ENCODE measurements around the gene MRNIP. TPM values are rescaled to one million over a fixed set of nuclear protein-coding genes. Genes with fewer than 3 reads are reported as not detected.

MRNIP gene
- total RNA-seq, 1 donor from 2014 or later, result 60.2 TPM

GRCh38 chr5:179882338-179882737 lies 23.7 kb upstream of the MRNIP start:
- no peak overlapping the region for H3K27ac Mint-ChIP-seq (ENCODE audit: unreplicated experiment)
- no peak for DNase-seq
- no peak for TF ChIP-seq CTCF (IDR thresholded peaks at IDR 0.05; ENCODE audit: partially characterized antibody, unreplicated experiment)
- peaks cover 58% of the 10 kb centered on the region for H3K36me3 Mint-ChIP-seq (ENCODE audit: unreplicated experiment)
- peaks cover 6% of the 10 kb centered on the region for H3K27me3 Mint-ChIP-seq (ENCODE audit: unreplicated experiment)
- peaks cover 11% of the 10 kb centered on the region for H3K9me3 Mint-ChIP-seq (ENCODE audit: unreplicated experiment)
- H3K4me1 Mint-ChIP-seq (ENCODE audit: low read depth, unreplicated experiment), result no peaks in the 10 kb centered on the region
- H3K4me3 Mint-ChIP-seq (ENCODE audit: unreplicated experiment), result no peak overlapping the region

- H3K36me3 Mint-ChIP-seq (ENCODE audit: unreplicated experiment), result peaks cover 49% of the 10 kb centered on the region
- DNase-seq, result no peak
- H3K9me3 Mint-ChIP-seq (ENCODE audit: unreplicated experiment), result peaks cover 9% of the 10 kb centered on the region
- H3K27me3 Mint-ChIP-seq (ENCODE audit: unreplicated experiment), result peaks cover 6% of the 10 kb centered on the region
- peak overlapping the region; percentile 59 for H3K27ac Mint-ChIP-seq (ENCODE audit: unreplicated experiment)
- no peak for TF ChIP-seq CTCF (IDR thresholded peaks at IDR 0.05; ENCODE audit: partially characterized antibody, unreplicated experiment)
- H3K4me3 Mint-ChIP-seq (ENCODE audit: unreplicated experiment), result no peak overlapping the region
- H3K4me1 Mint-ChIP-seq (ENCODE audit: low read depth, unreplicated experiment), result no peaks in the 10 kb centered on the region
Observed at GRCh38 chr5:179880848-179881590, 22.4 kb upstream of the MRNIP start.

- H3K4me1 Mint-ChIP-seq (ENCODE audit: low read depth, unreplicated experiment), result no peaks in the 10 kb centered on the region
- TF ChIP-seq CTCF (IDR thresholded peaks at IDR 0.05; ENCODE audit: partially characterized antibody, unreplicated experiment), result no peak
- no peak overlapping the region for H3K4me3 Mint-ChIP-seq (ENCODE audit: unreplicated experiment)
- peaks cover 9% of the 10 kb centered on the region for H3K9me3 Mint-ChIP-seq (ENCODE audit: unreplicated experiment)
- no peak for DNase-seq
- peaks cover 6% of the 10 kb centered on the region for H3K27me3 Mint-ChIP-seq (ENCODE audit: unreplicated experiment)
- H3K27ac Mint-ChIP-seq (ENCODE audit: unreplicated experiment), result no peak overlapping the region
- peaks cover 43% of the 10 kb centered on the region for H3K36me3 Mint-ChIP-seq (ENCODE audit: unreplicated experiment)
Observed at GRCh38 chr5:179880066-179880650, 21.5 kb upstream of the MRNIP start.

GRCh38 chr5:179879690-179880010 lies 21.0 kb upstream of the MRNIP start:
- no peak overlapping the region for H3K27ac Mint-ChIP-seq (ENCODE audit: unreplicated experiment)
- no peak overlapping the region for H3K4me3 Mint-ChIP-seq (ENCODE audit: unreplicated experiment)
- peaks cover 9% of the 10 kb centered on the region for H3K9me3 Mint-ChIP-seq (ENCODE audit: unreplicated experiment)
- H3K36me3 Mint-ChIP-seq (ENCODE audit: unreplicated experiment), result peaks cover 38% of the 10 kb centered on the region
- TF ChIP-seq CTCF (IDR thresholded peaks at IDR 0.05; ENCODE audit: partially characterized antibody, unreplicated experiment), result no peak
- peaks cover 6% of the 10 kb centered on the region for H3K27me3 Mint-ChIP-seq (ENCODE audit: unreplicated experiment)
- no peak for DNase-seq
- no peaks in the 10 kb centered on the region for H3K4me1 Mint-ChIP-seq (ENCODE audit: low read depth, unreplicated experiment)

GRCh38 chr5:179879003-179879689 lies 20.5 kb upstream of the MRNIP start:
- Mint-ChIP-seq H3K27ac (ENCODE audit: unreplicated experiment) (no peak overlapping the region), H3K36me3 (ENCODE audit: unreplicated experiment) (peaks cover 33% of the 10 kb centered on the region), H3K27me3 (ENCODE audit: unreplicated experiment) (peaks cover 6% of the 10 kb centered on the region), H3K9me3 (ENCODE audit: unreplicated experiment) (peaks cover 8% of the 10 kb centered on the region), H3K4me3 (ENCODE audit: unreplicated experiment) (no peak overlapping the region), H3K4me1 (ENCODE audit: low read depth, unreplicated experiment) (no peaks in the 10 kb centered on the region)
- no peak for TF ChIP-seq CTCF (IDR thresholded peaks at IDR 0.05; ENCODE audit: partially characterized antibody, unreplicated experiment)
- no peak for DNase-seq
